SW480 (cell line): ENCODE data around the gene DOK7.
"Not testable (repeated sequence)": the region's sequence is repeated elsewhere in the genome, so short reads cannot be mapped to it uniquely, and the experiment has no call there.

Source experiments
- DNase-seq: peaks from one replicate; pipeline ENCODE4 v3.0.0-alpha.2; 2016; ENCODE audit warnings: low spot score

The DOK7 gene

GRCh38 chr4:3533423-3533820, 70.3 kb downstream of the DOK7 start:
- no peak for DNase-seq

- DNase-seq: not testable (repeated sequence)
These were observed 72.7 kb downstream of the DOK7 start for GRCh38 chr4:3535812-3536211.

GRCh38 chr4:3538906-3539305, 75.8 kb downstream of the DOK7 start:
- DNase-seq: not testable (repeated sequence)

- not testable (repeated sequence) for DNase-seq
These were observed 80.3 kb downstream of the DOK7 start for GRCh38 chr4:3543415-3543814.
